VCaP (cell line): ENCODE data around the gene THADA.

Source experiments
- H3K27ac ChIP-seq: fragments of 450-650 bp; 2 replicates; pipeline ENCODE4 v1.5.1; 2017
- CTCF ChIP-seq: fragments of 450-650 bp; conservative IDR thresholded peaks from 2 replicates; pipeline ENCODE4 v1.5.1; 2017; ENCODE audit warnings: mild to moderate bottlenecking, moderate library complexity

THADA gene

DNA sequence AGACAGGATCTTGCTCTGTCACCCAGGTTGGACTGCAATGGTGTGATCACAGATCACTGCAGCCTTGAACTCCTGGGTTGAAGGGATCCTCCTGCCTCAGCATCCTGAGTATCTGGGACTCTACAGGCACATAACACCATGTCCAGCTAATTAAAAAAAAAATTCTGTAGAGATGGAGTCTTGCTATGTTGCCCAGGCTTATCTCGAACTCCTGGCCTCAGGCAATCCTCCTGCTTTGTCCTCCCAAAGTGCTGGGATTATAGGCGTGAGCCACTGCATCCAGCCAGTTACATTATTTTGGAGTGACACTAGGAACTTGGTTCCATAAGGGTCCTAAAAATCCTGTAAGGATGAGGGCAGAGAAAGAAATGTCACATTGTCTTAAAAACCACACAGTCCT lies 280.4 kb downstream of the THADA start:
- no peak for TF ChIP-seq CTCF
- peak overlapping the region; percentile 87 for H3K27ac ChIP-seq

- peak overlapping the region; percentile 87 for H3K27ac ChIP-seq
- TF ChIP-seq CTCF: no peak
Measured at GRCh38 chr2:43314299-43314927, 281.4 kb downstream of the THADA start.

DNA sequence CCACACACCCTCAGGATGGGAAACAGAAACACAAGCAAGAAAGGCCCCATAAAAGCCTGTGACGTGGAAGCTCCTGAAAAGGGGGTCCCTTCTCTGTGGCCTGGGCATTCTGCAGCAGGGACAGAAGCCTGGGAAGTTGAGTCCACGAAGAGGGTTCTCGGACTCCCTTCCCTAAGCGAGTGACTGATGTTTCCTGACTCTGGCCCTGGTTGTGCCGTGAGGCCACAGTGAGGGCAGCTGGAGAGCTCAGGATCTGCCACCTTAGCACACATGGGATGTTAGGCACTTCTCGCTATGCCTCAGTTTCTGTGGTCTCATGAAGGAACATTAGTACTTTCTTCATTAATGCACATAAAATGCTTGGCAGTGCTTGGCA lies 282.2 kb downstream of the THADA start:
- TF ChIP-seq CTCF: no peak
- H3K27ac ChIP-seq: peak overlapping the region; percentile 87

DNA sequence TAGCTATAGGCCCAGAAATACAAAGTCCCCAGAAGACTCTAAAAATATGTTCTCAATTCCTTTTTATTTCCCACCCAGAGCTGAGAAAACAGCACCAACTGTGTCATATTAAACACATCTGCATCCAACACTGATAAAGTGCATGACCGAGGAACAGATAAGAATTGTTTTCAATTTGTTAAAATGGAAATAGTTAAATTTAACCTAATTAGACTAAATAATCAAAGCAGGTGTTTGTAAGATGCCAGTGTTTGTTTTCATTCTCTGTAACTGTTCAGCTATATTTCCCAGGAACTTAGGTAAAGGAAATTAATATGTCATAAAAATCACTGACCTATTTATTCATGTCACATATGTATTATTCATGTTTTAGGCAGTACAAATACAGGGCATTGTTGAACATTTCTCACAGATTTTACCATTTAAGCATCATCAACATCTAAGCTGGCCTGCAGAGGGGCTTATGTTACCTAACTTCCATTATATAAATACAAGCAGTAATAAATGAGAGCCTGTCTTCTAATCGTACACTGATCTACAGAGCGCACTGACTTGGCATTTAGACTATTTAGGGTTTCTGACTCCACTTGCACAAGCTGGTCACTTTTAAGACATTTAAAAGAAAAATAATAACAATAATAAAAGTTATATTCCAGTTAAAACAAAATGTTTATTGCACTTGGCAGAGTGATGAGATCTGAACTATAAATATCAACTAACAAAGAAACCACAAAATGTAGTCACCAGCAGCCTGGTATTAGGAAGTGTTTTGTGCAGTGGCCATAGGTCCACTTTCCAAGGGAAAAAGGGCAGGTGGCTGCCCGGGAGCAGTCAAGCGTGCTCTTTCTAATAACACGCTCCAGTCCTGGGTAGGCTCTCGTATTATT lies 282.8 kb downstream of the THADA start:
- peak overlapping the region; percentile 87 for H3K27ac ChIP-seq
- no peak for TF ChIP-seq CTCF

DNA sequence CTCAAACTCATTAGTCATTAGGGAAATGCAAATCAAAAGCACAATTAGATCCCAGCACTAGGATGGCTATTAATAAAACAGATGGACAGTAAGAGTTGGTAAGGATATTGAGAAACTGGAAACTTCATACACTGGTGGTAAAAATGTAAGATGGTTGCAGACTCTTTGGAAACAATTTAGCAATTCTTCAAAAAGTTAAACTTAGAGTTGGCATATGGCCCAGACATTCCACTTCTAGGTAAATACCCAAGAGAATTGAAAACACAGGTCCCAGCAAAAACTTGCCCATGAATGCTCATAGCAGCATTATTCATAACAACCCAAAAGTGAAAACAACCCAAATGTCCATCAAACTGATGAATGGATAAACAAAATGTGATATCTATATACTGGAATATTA lies 284.6 kb downstream of the THADA start:
- H3K27ac ChIP-seq: peak overlapping the region; percentile 87
- TF ChIP-seq CTCF: no peak

- no peak overlapping the region for H3K27ac ChIP-seq
- TF ChIP-seq CTCF: no peak
Measured at GRCh38 chr2:43309935-43310334, 285.9 kb downstream of the THADA start.

- no peak for TF ChIP-seq CTCF
- H3K27ac ChIP-seq: no peak overlapping the region
Measured at GRCh38 chr2:43307973-43308372, 287.9 kb downstream of the THADA start.
